ENCODE data around the gene SLC41A3.
"Not testable (repeated sequence)": the region's sequence is repeated elsewhere in the genome, so short reads cannot be mapped to it uniquely, and the experiment has no call there.

The SLC41A3 gene

GRCh38 chr3:125984951-125985350 is 99.0 kb downstream of the SLC41A3 start:
- not testable (repeated sequence) for DNase-seq

- DNase-seq = not testable (repeated sequence)
Observed at GRCh38 chr3:125977104-125977503, 106.8 kb downstream of the SLC41A3 start.

GRCh38 chr3:125976003-125976390 is 107.9 kb downstream of the SLC41A3 start:
- not testable (repeated sequence) for DNase-seq

- DNase-seq = not testable (repeated sequence)
Observed at GRCh38 chr3:125975245-125976002, 108.5 kb downstream of the SLC41A3 start.

- peak; percentile 30 to 50 for DNase-seq
Observed at GRCh38 chr3:125971997-125972944, 111.7 kb downstream of the SLC41A3 start.

- not testable (repeated sequence) for DNase-seq
Observed at GRCh38 chr3:125968701-125969592, 115.0 kb downstream of the SLC41A3 start, which contains the start of gene ROPN1B. ROPN1B (plus strand) TSS chr3:125969178; CDS start chr3:125972055, 2,877 bp downstream.

- DNase-seq = not testable (repeated sequence)
Observed at GRCh38 chr3:125968121-125968520, 115.8 kb downstream of the SLC41A3 start.

- no peak for DNase-seq
Observed at GRCh38 chr3:125967156-125967555, 116.8 kb downstream of the SLC41A3 start.

- DNase-seq = no peak
Observed at GRCh38 chr3:125965505-125965904, 118.4 kb downstream of the SLC41A3 start.

- DNase-seq = not testable (repeated sequence)
Observed at GRCh38 chr3:125963834-125964233, 120.1 kb downstream of the SLC41A3 start.

GRCh38 chr3:125961289-125961589 is 122.7 kb downstream of the SLC41A3 start:
- DNase-seq = no peak

GRCh38 chr3:125960456-125961288 is 123.3 kb downstream of the SLC41A3 start:
- no peak for DNase-seq

GRCh38 chr3:125960066-125960424 is 123.9 kb downstream of the SLC41A3 start:
- no peak for DNase-seq

GRCh38 chr3:125959317-125960065 is 124.4 kb downstream of the SLC41A3 start:
- no peak for DNase-seq

GRCh38 chr3:125958511-125959316 is 125.2 kb downstream of the SLC41A3 start:
- DNase-seq = no peak

- DNase-seq = no peak
Observed at GRCh38 chr3:125957674-125958510, 126.0 kb downstream of the SLC41A3 start.

GRCh38 chr3:125957020-125957419 is 126.9 kb downstream of the SLC41A3 start:
- not testable (repeated sequence) for DNase-seq

Measured in CD4-positive, alpha-beta T cell treated with Interleukin-1 beta for 1 hour (primary cell).